ENCODE data around the gene RORC. TPM values are rescaled to one million over a fixed set of nuclear protein-coding genes. Genes with fewer than 3 reads are reported as not detected.
"Not testable (repeated sequence)": the region's sequence is repeated elsewhere in the genome, so short reads cannot be mapped to it uniquely, and the experiment has no call there.

Gene RORC
- total RNA-seq, 2 experiments from 2014 or later = 1.3 to 1.5 TPM

- no peak overlapping the region for H3K27ac Mint-ChIP-seq
- no peak overlapping the region for H3K4me3 Mint-ChIP-seq
- peaks cover 2% of the 10 kb centered on the region for H3K36me3 Mint-ChIP-seq (ENCODE audit: low read depth)
- POLR2A ChIA-PET = interaction anchor here (0.8 kb wide), 1 partner anchor 13 kb away, joined by 4 read pairs; no protein-coding TSS in a partner anchor
- no peaks in the 10 kb centered on the region for H3K27me3 Mint-ChIP-seq
- H3K9me3 Mint-ChIP-seq = no peaks in the 10 kb centered on the region
- DNase-seq (no peak), ATAC-seq (no peak)
- no peaks in the 10 kb centered on the region for H3K4me1 Mint-ChIP-seq (ENCODE audit: low read depth)
- TF ChIP-seq, protein P1, sequence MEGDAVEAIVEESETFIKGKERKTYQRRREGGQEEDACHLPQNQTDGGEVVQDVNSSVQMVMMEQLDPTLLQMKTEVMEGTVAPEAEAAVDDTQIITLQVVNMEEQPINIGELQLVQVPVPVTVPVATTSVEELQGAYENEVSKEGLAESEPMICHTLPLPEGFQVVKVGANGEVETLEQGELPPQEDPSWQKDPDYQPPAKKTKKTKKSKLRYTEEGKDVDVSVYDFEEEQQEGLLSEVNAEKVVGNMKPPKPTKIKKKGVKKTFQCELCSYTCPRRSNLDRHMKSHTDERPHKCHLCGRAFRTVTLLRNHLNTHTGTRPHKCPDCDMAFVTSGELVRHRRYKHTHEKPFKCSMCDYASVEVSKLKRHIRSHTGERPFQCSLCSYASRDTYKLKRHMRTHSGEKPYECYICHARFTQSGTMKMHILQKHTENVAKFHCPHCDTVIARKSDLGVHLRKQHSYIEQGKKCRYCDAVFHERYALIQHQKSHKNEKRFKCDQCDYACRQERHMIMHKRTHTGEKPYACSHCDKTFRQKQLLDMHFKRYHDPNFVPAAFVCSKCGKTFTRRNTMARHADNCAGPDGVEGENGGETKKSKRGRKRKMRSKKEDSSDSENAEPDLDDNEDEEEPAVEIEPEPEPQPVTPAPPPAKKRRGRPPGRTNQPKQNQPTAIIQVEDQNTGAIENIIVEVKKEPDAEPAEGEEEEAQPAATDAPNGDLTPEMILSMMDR (IDR thresholded peaks at IDR 0.05) = no peak
- intact Hi-C loops (cut with micrococcal nuclease) = no loop called here
- CTCF ChIA-PET = no interaction called here
These were observed 54.3 kb downstream of the RORC start for GRCh38 chr1:151777317-151777716.

- TF ChIP-seq, protein P1 (IDR thresholded peaks at IDR 0.05) = no peak
- intact Hi-C loops (cut with micrococcal nuclease) = no loop called here
- ChIA-PET POLR2A (no interaction called here), CTCF (no interaction called here)
- DNase-seq (no peak), ATAC-seq (no peak)
- no peak overlapping the region for H3K4me3 Mint-ChIP-seq
- no peaks in the 10 kb centered on the region for H3K27me3 Mint-ChIP-seq
- no peaks in the 10 kb centered on the region for H3K4me1 Mint-ChIP-seq (ENCODE audit: low read depth)
- no peak overlapping the region for H3K27ac Mint-ChIP-seq
- peaks cover 2% of the 10 kb centered on the region for H3K36me3 Mint-ChIP-seq (ENCODE audit: low read depth)
- no peaks in the 10 kb centered on the region for H3K9me3 Mint-ChIP-seq
These were observed 54.9 kb downstream of the RORC start for GRCh38 chr1:151776665-151777062.

- Mint-ChIP-seq H3K9me3 (no peaks in the 10 kb centered on the region), H3K36me3 (ENCODE audit: low read depth) (peaks cover 2% of the 10 kb centered on the region), H3K27me3 (no peaks in the 10 kb centered on the region), H3K4me1 (ENCODE audit: low read depth) (no peaks in the 10 kb centered on the region), H3K27ac (no peak overlapping the region), H3K4me3 (no peak overlapping the region)
- ChIA-PET CTCF (no interaction called here), POLR2A (no interaction called here)
- ATAC-seq = no peak
- intact Hi-C loops (cut with micrococcal nuclease) = no loop called here
- DNase-seq = no peak
- TF ChIP-seq, protein P1 (IDR thresholded peaks at IDR 0.05) = no peak
These were observed 55.5 kb downstream of the RORC start for GRCh38 chr1:151775894-151776664.

GRCh38 chr1:151774256-151774922, 57.2 kb downstream of the RORC start:
- Mint-ChIP-seq H3K27me3 (no peaks in the 10 kb centered on the region), H3K4me3 (no peak overlapping the region), H3K27ac (no peak overlapping the region), H3K4me1 (ENCODE audit: low read depth) (no peaks in the 10 kb centered on the region), H3K9me3 (no peaks in the 10 kb centered on the region), H3K36me3 (ENCODE audit: low read depth) (no peaks in the 10 kb centered on the region)
- TF ChIP-seq, protein P1 (IDR thresholded peaks at IDR 0.05) = no peak
- intact Hi-C loops (cut with micrococcal nuclease) = no loop called here
- POLR2A ChIA-PET = no interaction called here
- no peak for ATAC-seq
- no peak for DNase-seq
- CTCF ChIA-PET = interaction anchor here (1.1 to 1.3 kb wide), 3 partner anchors 12 to 56 kb away, joined by 3 to 4 read pairs (median 3); partner anchors contain the start of genes MRPL9 and RORC

DNA sequence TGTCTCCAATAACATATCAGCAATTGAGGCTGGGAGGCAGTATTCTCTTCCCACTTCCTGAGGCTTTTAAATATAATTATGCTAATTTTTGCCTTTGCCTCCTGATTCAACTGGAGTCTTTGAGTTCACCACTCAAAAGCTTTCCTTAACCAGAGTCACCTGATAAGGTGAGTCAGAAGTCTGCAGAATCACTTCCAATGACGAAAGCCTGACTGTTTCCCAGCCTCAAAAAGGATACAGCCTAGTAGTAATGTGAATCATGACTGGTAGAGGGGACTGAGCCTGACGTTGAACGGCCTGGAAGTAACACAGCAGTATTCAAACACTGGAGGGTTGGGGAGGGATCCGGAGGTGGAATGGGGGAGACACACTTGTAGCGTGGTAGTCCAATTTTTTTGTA, 57.9 kb downstream of the RORC start:
- H3K36me3 Mint-ChIP-seq (ENCODE audit: low read depth) = no peaks in the 10 kb centered on the region
- no peaks in the 10 kb centered on the region for H3K9me3 Mint-ChIP-seq
- ChIA-PET CTCF (interaction anchor here (1.3 kb wide), 1 partner anchor 57 kb away, joined by 4 read pairs; the partner anchor contains the start of gene RORC), POLR2A (interaction anchor here (0.7 kb wide), 1 partner anchor 154 kb away, joined by 3 read pairs; no protein-coding TSS in a partner anchor)
- ATAC-seq (no peak), DNase-seq (no peak)
- intact Hi-C loops (cut with micrococcal nuclease) = no loop called here
- no peaks in the 10 kb centered on the region for H3K4me1 Mint-ChIP-seq (ENCODE audit: low read depth)
- no peaks in the 10 kb centered on the region for H3K27me3 Mint-ChIP-seq
- TF ChIP-seq, protein P1 (IDR thresholded peaks at IDR 0.05) = no peak
- H3K4me3 Mint-ChIP-seq = no peak overlapping the region
- no peak overlapping the region for H3K27ac Mint-ChIP-seq

- CTCF ChIA-PET; ATAC-seq; H3K4me1 Mint-ChIP-seq (ENCODE audit: low read depth); H3K27me3 Mint-ChIP-seq; H3K36me3 Mint-ChIP-seq (ENCODE audit: low read depth); H3K9me3 Mint-ChIP-seq; H3K27ac Mint-ChIP-seq; H3K4me3 Mint-ChIP-seq; intact Hi-C loops (cut with micrococcal nuclease); DNase-seq; POLR2A ChIA-PET: not testable (repeated sequence)
These were observed 62.3 kb downstream of the RORC start for GRCh38 chr1:151769270-151769669.

DNA sequence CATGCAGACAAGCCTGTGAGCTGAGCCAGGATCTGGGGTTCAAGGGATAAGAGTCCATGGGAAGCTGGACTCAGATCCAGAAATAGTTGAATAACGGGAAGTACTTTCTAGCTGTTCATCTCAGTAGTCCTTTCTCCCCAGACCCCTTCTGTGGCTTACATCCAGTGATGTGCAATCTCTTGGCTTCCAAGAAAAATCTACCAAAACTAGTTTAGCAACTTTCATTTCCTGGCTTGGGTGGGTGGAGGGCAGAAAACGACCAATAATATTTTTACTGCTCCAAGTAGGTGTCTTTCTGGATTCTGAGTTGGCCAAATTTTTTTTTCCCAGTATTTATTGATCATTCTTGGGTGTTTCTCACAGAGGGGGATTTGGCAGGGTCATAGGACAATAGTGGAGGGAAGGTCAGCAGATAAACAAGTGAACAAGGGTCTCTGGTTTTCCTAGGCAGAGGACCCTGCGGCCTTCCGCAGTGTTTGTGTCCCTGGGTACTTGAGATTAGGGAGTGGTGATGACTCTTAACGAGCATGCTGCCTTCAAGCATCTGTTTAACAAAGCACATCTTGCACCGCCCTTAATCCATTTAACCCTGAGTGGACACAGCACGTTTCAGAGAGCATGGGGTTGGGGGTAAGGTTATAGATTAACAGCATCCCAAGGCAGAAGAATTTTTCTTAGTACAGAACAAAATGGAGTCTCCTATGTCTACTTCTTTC, 63.1 kb downstream of the RORC start:
- H3K27me3 Mint-ChIP-seq; intact Hi-C loops (cut with micrococcal nuclease); CTCF ChIA-PET; H3K4me3 Mint-ChIP-seq; POLR2A ChIA-PET; DNase-seq; ATAC-seq; H3K27ac Mint-ChIP-seq; H3K9me3 Mint-ChIP-seq; H3K36me3 Mint-ChIP-seq (ENCODE audit: low read depth): not testable (repeated sequence)
- H3K4me1 Mint-ChIP-seq (ENCODE audit: low read depth) = peaks cover 12% of the 10 kb centered on the region

Measured in activated CD8-positive, alpha-beta T cell treated with anti-CD3 and anti-CD28 coated beads for 36 hours (primary cell).